Ishikawa (cell line): ENCODE measurements around the gene RCAN2.

Source experiments
- CEBPB ChIP-seq: IDR thresholded peaks from 2 replicates; pipeline ENCODE4 v1.6.1; 2012
- CREB1 ChIP-seq: IDR thresholded peaks from 2 replicates; pipeline ENCODE4 v1.6.1; 2012; ENCODE audit warnings: low read depth
- EGR1 ChIP-seq: IDR thresholded peaks from 2 replicates; pipeline ENCODE4 v1.6.1; 2012
- EP300 ChIP-seq: IDR thresholded peaks from 2 replicates; pipeline ENCODE4 v1.6.1; 2012; ENCODE audit warnings: borderline replicate concordance
- FOXM1 ChIP-seq: IDR thresholded peaks from 2 replicates; pipeline ENCODE4 v1.6.1; 2012; ENCODE audit warnings: low read depth, borderline replicate concordance
- MAX ChIP-seq: IDR thresholded peaks from 2 replicates; pipeline ENCODE4 v1.6.1; 2012
- NFIC ChIP-seq: IDR thresholded peaks from 2 replicates; pipeline ENCODE4 v1.6.1; 2012
- RAD21 ChIP-seq: IDR thresholded peaks from 2 replicates; pipeline ENCODE4 v1.6.1; 2012; ENCODE audit warnings: low read depth
- REST ChIP-seq: IDR thresholded peaks from 2 replicates; pipeline ENCODE4 v1.6.1; 2012; ENCODE audit warnings: low read depth, mild to moderate bottlenecking
- TAF1 ChIP-seq: IDR thresholded peaks from 2 replicates; pipeline ENCODE4 v1.6.1; 2012; ENCODE audit warnings: low read depth, mild to moderate bottlenecking
- TCF12 ChIP-seq: IDR thresholded peaks from 2 replicates; pipeline ENCODE4 v1.6.1; 2012; ENCODE audit warnings: low read depth
- TEAD4 ChIP-seq: IDR thresholded peaks from 2 replicates; pipeline ENCODE4 v1.6.1; 2012
- USF1 ChIP-seq: IDR thresholded peaks from 2 replicates; pipeline ENCODE4 v1.6.1; 2012
- YY1 ChIP-seq: IDR thresholded peaks from 2 replicates; pipeline ENCODE4 v1.6.1; 2012; ENCODE audit warnings: low read depth
- ZBTB7A ChIP-seq: IDR thresholded peaks from 2 replicates; pipeline ENCODE4 v1.6.1; 2012; ENCODE audit warnings: low read depth

The RCAN2 gene

GRCh38 chr6:46437671-46438221 lies 53.5 kb downstream of the RCAN2 start:
- TF ChIP-seq TCF12 (no peak), MAX (no peak), FOXM1 (no peak), REST (no peak), YY1 (no peak), TEAD4 (no peak), ZBTB7A (no peak), USF1 (no peak), CEBPB (no peak), TAF1 (no peak), RAD21 (no peak), EP300 (no peak), NFIC (no peak), EGR1 (no peak), CREB1 (no peak)

GRCh38 chr6:46422619-46423018 lies 68.6 kb downstream of the RCAN2 start:
- no peak for TF ChIP-seq YY1
- TF ChIP-seq NFIC, result no peak
- no peak for TF ChIP-seq CREB1
- TF ChIP-seq TAF1, result no peak
- TF ChIP-seq EGR1, result no peak
- TF ChIP-seq TCF12, result no peak
- no peak for TF ChIP-seq RAD21
- no peak for TF ChIP-seq EP300
- no peak for TF ChIP-seq USF1
- no peak for TF ChIP-seq CEBPB
- TF ChIP-seq TEAD4, result no peak
- TF ChIP-seq REST, result no peak
- TF ChIP-seq MAX, result no peak

GRCh38 chr6:46421939-46422338 lies 69.3 kb downstream of the RCAN2 start:
- TF ChIP-seq TAF1 (no peak), USF1 (no peak), EP300 (no peak), ZBTB7A (no peak), FOXM1 (no peak), CEBPB (no peak), YY1 (no peak), RAD21 (no peak), TCF12 (no peak), NFIC (no peak), MAX (no peak), CREB1 (no peak), TEAD4 (no peak), EGR1 (no peak)

GRCh38 chr6:46420921-46421638 lies 70.2 kb downstream of the RCAN2 start:
- TF ChIP-seq EP300, result no peak
- peak; percentile 32; the same call in 1 of the 2 replicates for TF ChIP-seq CEBPB
- no peak for TF ChIP-seq USF1
- no peak for TF ChIP-seq TCF12
